Trophoblast cell (in vitro differentiated cells and primary cell): Measurements from ENCODE around the gene PARD3B.

Experiments
- DNase-seq, 2 donors: peaks; one replicate each; pipeline ENCODE4 v3.0.0-alpha.2; 2016
- H2AFZ ChIP-seq: 2 replicates; pipeline ENCODE4 v1.6.1; 2013; ENCODE audit warnings: low read length, moderate library complexity, mild to moderate bottlenecking; ENCODE audit not compliant: insufficient read depth, poor library complexity
- H2AK5ac ChIP-seq: 2 replicates; pipeline ENCODE4 v1.6.1; 2013; ENCODE audit warnings: mild to moderate bottlenecking, low read length
- H2BK120ac ChIP-seq: 2 replicates; pipeline ENCODE4 v1.6.1; 2013; ENCODE audit warnings: low read length, mild to moderate bottlenecking, moderate library complexity; ENCODE audit not compliant: insufficient read depth, poor library complexity
- H2BK12ac ChIP-seq: 2 replicates; pipeline ENCODE4 v1.6.1; 2013; ENCODE audit warnings: mild to moderate bottlenecking, low read length, moderate library complexity
- H2BK5ac ChIP-seq: 2 replicates; pipeline ENCODE4 v1.6.1; 2013; ENCODE audit warnings: low read length, low read depth, moderate library complexity, mild to moderate bottlenecking; ENCODE audit not compliant: poor library complexity
- H3K14ac ChIP-seq: 2 replicates; pipeline ENCODE4 v1.6.1; 2013; ENCODE audit warnings: mild to moderate bottlenecking, low read length
- H3K18ac ChIP-seq: 2 replicates; pipeline ENCODE4 v1.6.1; 2013; ENCODE audit warnings: mild to moderate bottlenecking, low read length
- H3K23ac ChIP-seq: 2 replicates; pipeline ENCODE4 v1.6.1; 2013; ENCODE audit warnings: low read length
- H3K27ac ChIP-seq: 2 replicates; pipeline ENCODE4 v1.5.1; 2013; ENCODE audit warnings: low read depth, mild to moderate bottlenecking, inconsistent platforms, low read length, moderate library complexity
- H3K27me3 ChIP-seq: 2 replicates; pipeline ENCODE4 v1.6.1; 2013; ENCODE audit warnings: inconsistent platforms, mild to moderate bottlenecking, low read length, moderate library complexity; ENCODE audit not compliant: insufficient read depth
- H3K36me3 ChIP-seq, 2 experiments: 1 replicate in 1 of 2; 2 replicates in 1 of 2; pipeline ENCODE4 v1.6.1; 2013; ENCODE audit warnings: low read length in 2 of 2, mild to moderate bottlenecking in 2 of 2, moderate library complexity in 1 of 2; ENCODE audit not compliant: insufficient read depth in 2 of 2, control insufficient read depth in 1 of 2
- H3K4ac ChIP-seq: 2 replicates; pipeline ENCODE4 v1.6.1; 2013; ENCODE audit warnings: low read depth, mild to moderate bottlenecking, low read length, moderate library complexity
- H3K4me1 ChIP-seq, 2 experiments: 1 replicate in 1 of 2; 2 replicates in 1 of 2; pipeline ENCODE4 v1.6.1; 2013; ENCODE audit warnings: low read length in 2 of 2, mild to moderate bottlenecking in 2 of 2, moderate library complexity in 1 of 2; ENCODE audit not compliant: insufficient read depth in 2 of 2, control insufficient read depth in 1 of 2
- H3K4me2 ChIP-seq: 2 replicates; pipeline ENCODE4 v1.6.1; 2013; ENCODE audit warnings: inconsistent platforms, mild to moderate bottlenecking, low read length, moderate library complexity
- H3K4me3 ChIP-seq: 2 replicates; pipeline ENCODE4 v1.5.1; 2013; ENCODE audit warnings: mild to moderate bottlenecking, low read depth, low read length, inconsistent platforms
- H3K79me1 ChIP-seq: one replicate; pipeline ENCODE4 v1.6.1; 2013; ENCODE audit warnings: low read length
- H3K79me2 ChIP-seq: 2 replicates; pipeline ENCODE4 v1.6.1; 2013; ENCODE audit warnings: low read length, mild to moderate bottlenecking; ENCODE audit not compliant: control insufficient read depth, insufficient read depth, poor library complexity
- H3K9ac ChIP-seq: 2 replicates; pipeline ENCODE4 v1.6.1; 2013; ENCODE audit warnings: mild to moderate bottlenecking, low read length
- H3K9me3 ChIP-seq: 2 replicates; pipeline ENCODE4 v1.6.1; 2013; ENCODE audit warnings: low read depth, mild to moderate bottlenecking, control low read depth, inconsistent platforms, low read length; ENCODE audit not compliant: insufficient read depth
- H4K12ac ChIP-seq: 2 replicates; pipeline ENCODE4 v1.6.1; 2013; ENCODE audit warnings: low read depth, mild to moderate bottlenecking, low read length, moderate library complexity
- H4K8ac ChIP-seq: 2 replicates; pipeline ENCODE4 v1.6.1; 2013; ENCODE audit warnings: low read depth, mild to moderate bottlenecking, low read length, moderate library complexity
- H4K91ac ChIP-seq: one replicate; pipeline ENCODE4 v1.6.1; 2013; ENCODE audit warnings: low read depth, mild to moderate bottlenecking, low read length, moderate library complexity
- WGBS: extraction: QIAGEN DNeasy Blood & Tissue Kit; methylation state at CpG from one replicate; pipeline ENCODE4 v1.1.7; 2013; ENCODE audit warnings: missing lambda C conversion rate; ENCODE audit not compliant: insufficient read length, insufficient coverage; ENCODE audit errors: extremely low coverage; 5-methylcytosine and 5-hydroxymethylcytosine counted together

Gene PARD3B

DNA sequence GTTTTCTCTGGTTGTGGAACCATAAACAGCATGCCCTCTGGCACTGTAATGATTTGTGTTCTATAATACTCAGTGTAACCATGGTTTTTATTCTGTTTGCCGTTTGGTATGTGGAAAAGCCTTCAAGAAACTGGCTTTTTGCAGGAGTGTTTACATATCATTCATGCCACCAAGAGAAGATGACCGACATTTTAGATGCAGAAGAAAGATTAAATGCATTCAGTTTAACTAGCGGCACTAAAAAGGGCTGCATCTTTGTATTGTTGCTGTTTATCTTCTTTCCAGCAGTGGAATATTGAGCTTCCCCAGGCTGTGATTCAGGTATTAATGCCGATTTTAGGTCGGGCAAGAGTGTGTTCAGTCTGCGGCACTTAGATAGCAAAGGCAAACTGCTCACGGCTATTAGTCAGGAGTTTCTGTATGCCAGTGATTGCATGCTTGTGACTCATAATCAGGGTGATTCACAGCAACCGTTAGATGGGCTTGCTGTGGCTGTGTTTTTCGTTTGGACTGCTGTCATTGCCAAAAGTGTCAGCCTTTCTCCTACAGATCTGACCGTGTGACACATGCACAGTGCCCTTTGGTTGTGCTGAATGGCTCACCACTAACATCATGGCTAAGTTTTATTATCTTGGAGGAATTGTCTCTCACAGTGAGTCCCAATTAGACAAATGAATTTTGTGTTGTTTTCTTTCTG, 479.7 kb downstream of the PARD3B start:
- no peaks in the 10 kb centered on the region for H3K27me3 ChIP-seq
- no peak overlapping the region for H2BK5ac ChIP-seq
- peak; percentile 87 to 92 for DNase-seq
- H3K4me3 ChIP-seq, result no peak overlapping the region
- H3K79me1 ChIP-seq, result no peaks in the 10 kb centered on the region
- H2BK12ac ChIP-seq, result no peak overlapping the region
- H4K91ac ChIP-seq, result no peak overlapping the region
- no peak overlapping the region for H3K27ac ChIP-seq
- H2AFZ ChIP-seq, result no peak overlapping the region
- no peak overlapping the region for H3K4ac ChIP-seq
- H3K79me2 ChIP-seq, result no peaks in the 10 kb centered on the region
- no peak overlapping the region for H3K18ac ChIP-seq
- H3K23ac ChIP-seq, result no peak overlapping the region
- no CpG with 5 or more reads among the region's 10 CpGs for WGBS
- H3K4me1 ChIP-seq, result peaks cover 0 to 2% of the 10 kb centered on the region in 2 experiments
- H4K12ac ChIP-seq, result no peak overlapping the region
- H3K36me3 ChIP-seq, result no peaks in the 10 kb centered on the region
- peak overlapping the region; percentile 9 for H3K4me2 ChIP-seq
- no peak overlapping the region for H3K9ac ChIP-seq
- no peak overlapping the region for H3K14ac ChIP-seq
- H2AK5ac ChIP-seq, result no peak overlapping the region
- H2BK120ac ChIP-seq, result no peak overlapping the region
- no peaks in the 10 kb centered on the region for H3K9me3 ChIP-seq
- no peak overlapping the region for H4K8ac ChIP-seq

DNA sequence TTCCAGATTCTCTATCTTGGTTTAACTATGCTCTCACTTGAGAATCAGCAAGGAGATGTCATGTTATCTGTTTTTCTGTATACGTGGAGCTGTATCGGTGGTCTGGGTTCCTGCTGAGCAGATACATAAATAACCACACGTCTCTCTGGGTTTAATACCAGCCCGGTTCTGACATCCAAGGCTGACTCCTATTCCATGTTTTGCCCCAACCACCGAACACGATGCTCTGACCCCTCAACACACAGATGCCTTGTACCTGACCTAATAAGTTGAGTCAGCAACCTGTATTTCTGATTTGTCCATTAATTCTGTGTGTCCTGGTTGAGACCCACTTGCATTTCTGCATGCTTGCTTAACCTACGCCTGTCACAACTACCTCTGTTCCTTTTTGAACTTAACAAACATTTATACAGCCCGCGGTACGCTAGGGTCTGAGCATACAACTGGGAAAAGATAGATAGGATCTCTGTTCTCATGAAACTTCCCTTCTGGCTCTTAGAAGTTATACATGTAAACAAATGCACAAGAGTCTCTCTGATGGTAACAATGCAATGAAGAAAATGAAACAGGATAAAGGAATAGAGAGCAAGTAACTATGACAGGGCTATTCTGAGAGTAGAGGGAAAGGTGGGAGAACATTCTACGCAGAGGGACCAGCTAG, 480.4 kb downstream of the PARD3B start:
- no peak overlapping the region for H2BK120ac ChIP-seq
- no peak overlapping the region for H3K23ac ChIP-seq
- no CpG with 5 or more reads among the region's 11 CpGs for WGBS
- H3K4ac ChIP-seq, result no peak overlapping the region
- no peak overlapping the region for H3K4me3 ChIP-seq
- no peaks in the 10 kb centered on the region for H3K9me3 ChIP-seq
- H3K18ac ChIP-seq, result no peak overlapping the region
- H3K4me1 ChIP-seq, result peaks cover 0 to 2% of the 10 kb centered on the region in 2 experiments
- H3K27ac ChIP-seq, result no peak overlapping the region
- H3K9ac ChIP-seq, result no peak overlapping the region
- H3K79me1 ChIP-seq, result no peaks in the 10 kb centered on the region
- H2AK5ac ChIP-seq, result no peak overlapping the region
- H2BK5ac ChIP-seq, result no peak overlapping the region
- H4K8ac ChIP-seq, result no peak overlapping the region
- no peaks in the 10 kb centered on the region for H3K79me2 ChIP-seq
- H2AFZ ChIP-seq, result no peak overlapping the region
- H3K27me3 ChIP-seq, result no peaks in the 10 kb centered on the region
- DNase-seq, result no peak
- H3K4me2 ChIP-seq, result no peak overlapping the region
- H4K12ac ChIP-seq, result no peak overlapping the region
- H3K14ac ChIP-seq, result no peak overlapping the region
- no peak overlapping the region for H4K91ac ChIP-seq
- no peaks in the 10 kb centered on the region for H3K36me3 ChIP-seq
- no peak overlapping the region for H2BK12ac ChIP-seq

DNA sequence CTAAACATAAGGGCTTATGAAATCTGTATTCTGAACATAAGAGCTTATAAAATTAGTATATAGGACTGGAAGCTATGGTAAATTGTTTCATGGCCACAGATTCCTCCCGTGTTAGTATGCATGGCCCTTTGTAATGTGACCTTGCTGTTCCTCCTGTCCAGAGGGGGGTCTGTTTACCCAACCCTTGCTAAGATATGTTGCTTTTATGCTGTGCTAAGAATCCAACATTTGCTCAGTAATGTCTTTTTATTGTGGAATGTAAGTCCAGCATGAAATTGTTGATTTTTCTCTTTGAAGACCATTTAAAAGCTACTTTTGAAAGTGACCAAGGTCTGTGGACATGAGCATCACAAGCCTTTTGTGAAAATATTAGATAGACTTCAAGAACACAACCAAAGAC, 485.4 kb downstream of the PARD3B start:
- Histone ChIP-seq H2BK5ac (no peak overlapping the region), H3K4me2 (no peak overlapping the region), H3K27me3 (no peaks in the 10 kb centered on the region), H3K4me1 (peaks cover 0 to 4% of the 10 kb centered on the region in 2 experiments), H2AK5ac (no peak overlapping the region), H3K27ac (no peak overlapping the region), H3K18ac (no peak overlapping the region), H2BK12ac (no peak overlapping the region), H3K36me3 (no peaks in the 10 kb centered on the region), H3K4ac (no peak overlapping the region), H4K91ac (no peak overlapping the region), H2AFZ (no peak overlapping the region), H3K4me3 (no peak overlapping the region), H4K8ac (no peak overlapping the region), H4K12ac (no peak overlapping the region), H3K9me3 (no peaks in the 10 kb centered on the region), H2BK120ac (no peak overlapping the region), H3K14ac (no peak overlapping the region), H3K9ac (no peak overlapping the region), H3K79me2 (no peaks in the 10 kb centered on the region), H3K79me1 (peaks cover 6% of the 10 kb centered on the region), H3K23ac (no peak overlapping the region)
- WGBS, result no CpG with 5 or more reads among the region's 1 CpG
- no peak for DNase-seq

DNA sequence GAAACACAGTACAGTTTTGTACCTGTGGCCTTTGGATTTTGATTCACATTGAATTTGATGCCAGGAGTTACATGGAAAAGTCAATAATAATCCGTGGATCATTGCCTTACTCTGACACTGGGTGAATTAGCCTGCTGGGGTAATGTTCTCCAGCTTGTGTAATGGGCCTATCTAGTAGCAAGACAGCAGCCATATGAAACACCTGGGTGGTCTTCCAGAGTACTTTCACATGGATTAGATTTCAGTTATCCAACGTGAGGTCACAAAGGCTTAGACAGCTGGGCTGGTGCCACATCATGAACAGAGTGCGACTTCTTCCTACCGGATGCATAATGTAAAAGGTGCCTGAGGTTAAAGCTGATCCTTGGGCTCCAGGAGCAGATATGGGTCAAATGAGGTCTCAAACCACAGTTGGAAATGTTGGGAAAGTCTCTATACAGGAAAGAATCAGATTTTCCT, 486.8 kb downstream of the PARD3B start:
- Histone ChIP-seq H4K12ac (no peak overlapping the region), H3K9me3 (no peaks in the 10 kb centered on the region), H3K9ac (no peak overlapping the region), H3K4me3 (no peak overlapping the region), H2BK12ac (peak overlapping the region; percentile 98), H4K8ac (peak overlapping the region; percentile 47), H3K14ac (peak overlapping the region; percentile 77), H2BK120ac (peak overlapping the region; percentile 94), H3K18ac (peak overlapping the region; percentile 45), H3K27ac (no peak overlapping the region), H3K27me3 (no peaks in the 10 kb centered on the region), H3K79me2 (no peaks in the 10 kb centered on the region), H3K4me1 (peaks cover 0 to 2% of the 10 kb centered on the region in 2 experiments), H2BK5ac (peak overlapping the region; percentile 84), H2AFZ (no peak overlapping the region), H3K36me3 (no peaks in the 10 kb centered on the region), H3K23ac (no peak overlapping the region), H3K4me2 (no peak overlapping the region), H3K4ac (peak overlapping the region; percentile 75), H4K91ac (peak overlapping the region; percentile 87), H2AK5ac (peak overlapping the region; percentile 83), H3K79me1 (peaks cover 6% of the 10 kb centered on the region)
- DNase-seq, result no peak
- no CpG with 5 or more reads among the region's 4 CpGs for WGBS
